Stimulated activated CD4-positive, alpha-beta T cell treated with anti-CD3 and anti-CD28 coated beads, Interleukin-4, amount 100 ng/mL, for 48 hours (primary cell): Measurements from ENCODE around the gene CCDC158.
"Not testable (repeated sequence)": the region's sequence is repeated elsewhere in the genome, so short reads cannot be mapped to it uniquely, and the experiment has no call there.

Source experiments
- DNase-seq, 2 donors: peaks; one replicate each; pipeline ENCODE4 v3.0.0-alpha.2; 2020; ENCODE audit warnings: low read depth in 2 of 2

The CCDC158 gene

GRCh38 chr4:76373919-76374552 is 46.9 kb downstream of the CCDC158 start:
- DNase-seq: no peak

GRCh38 chr4:76366737-76367136 is 54.2 kb downstream of the CCDC158 start:
- no peak for DNase-seq

- no peak for DNase-seq
Observed at GRCh38 chr4:76365636-76366035, 55.3 kb downstream of the CCDC158 start.

- no peak for DNase-seq
Observed at GRCh38 chr4:76364763-76365162, 56.2 kb downstream of the CCDC158 start.

GRCh38 chr4:76363556-76364290 is 57.2 kb downstream of the CCDC158 start:
- no peak for DNase-seq

GRCh38 chr4:76361689-76362412 is 59.1 kb downstream of the CCDC158 start:
- no peak for DNase-seq

GRCh38 chr4:76359881-76360466 is 61.0 kb downstream of the CCDC158 start:
- not testable (repeated sequence) for DNase-seq

- DNase-seq: no peak
Observed at GRCh38 chr4:76357981-76358380, 63.0 kb downstream of the CCDC158 start.

- DNase-seq: peak in 1 of 2 donors; percentile 9
Observed at GRCh38 chr4:76354517-76355473, 66.1 kb downstream of the CCDC158 start.

GRCh38 chr4:76342803-76343202 is 78.1 kb downstream of the CCDC158 start:
- DNase-seq: no peak

GRCh38 chr4:76342191-76342590 is 78.8 kb downstream of the CCDC158 start:
- DNase-seq: no peak

- DNase-seq: no peak
Observed at GRCh38 chr4:76341063-76341462, 79.9 kb downstream of the CCDC158 start.

GRCh38 chr4:76339364-76339763 is 81.6 kb downstream of the CCDC158 start:
- DNase-seq: no peak

- no peak for DNase-seq
Observed at GRCh38 chr4:76334885-76335284, 86.1 kb downstream of the CCDC158 start.

GRCh38 chr4:76326515-76326914 is 94.4 kb downstream of the CCDC158 start:
- DNase-seq: no peak

GRCh38 chr4:76325072-76325471 is 95.9 kb downstream of the CCDC158 start:
- no peak for DNase-seq

- DNase-seq: no peak
Observed at GRCh38 chr4:76322236-76322635, 98.7 kb downstream of the CCDC158 start.

- DNase-seq: no peak
Observed at GRCh38 chr4:76316131-76316530, 104.8 kb downstream of the CCDC158 start.

GRCh38 chr4:76315267-76315918 is 105.5 kb downstream of the CCDC158 start:
- no peak for DNase-seq

- DNase-seq: no peak
Observed at GRCh38 chr4:76313547-76313946, 107.4 kb downstream of the CCDC158 start.

GRCh38 chr4:76312457-76312856 is 108.5 kb downstream of the CCDC158 start:
- DNase-seq: no peak
